GM18498 (cell line): ENCODE measurements around the gene OR2G6.
A peak's percentile ranks its signal among the peaks of the same experiment; 100 is the strongest.
"Not testable (repeated sequence)": the region's sequence is repeated elsewhere in the genome, so short reads cannot be mapped to it uniquely, and the experiment has no call there.

Experiments used
- ATAC-seq: cut with Tn5 transposase; IDR thresholded peaks from one replicate; pipeline ENCODE4 v1.9.1; 2021; ENCODE audit warnings: mild to moderate bottlenecking, moderate library complexity; ENCODE audit not compliant: unreplicated experiment

Gene OR2G6

GRCh38 chr1:248507773-248508172 lies at the start of gene OR2G6:
TSS of gene OR2G6 (plus strand) at chr1:248508073. CDS start at chr1:248521647, 13,574 bp downstream.
- not testable (repeated sequence) for ATAC-seq

- ATAC-seq: not testable (repeated sequence)
These were observed 48.8 kb upstream of the OR2G6 start for GRCh38 chr1:248459117-248459516.

- no peak for ATAC-seq
These were observed 36.7 kb upstream of the OR2G6 start for GRCh38 chr1:248471154-248471553.

GRCh38 chr1:248472111-248472510 lies 35.8 kb upstream of the OR2G6 start:
- not testable (repeated sequence) for ATAC-seq

- ATAC-seq: not testable (repeated sequence)
These were observed 34.8 kb upstream of the OR2G6 start, which contains the start of gene OR2T3 for GRCh38 chr1:248473051-248473450. TSS of gene OR2T3 (plus strand) at chr1:248473351. CDS start at chr1:248473351, 0 bp downstream.

GRCh38 chr1:248475660-248476059 lies 32.2 kb upstream of the OR2G6 start:
- peak; percentile 62 for ATAC-seq

DNA sequence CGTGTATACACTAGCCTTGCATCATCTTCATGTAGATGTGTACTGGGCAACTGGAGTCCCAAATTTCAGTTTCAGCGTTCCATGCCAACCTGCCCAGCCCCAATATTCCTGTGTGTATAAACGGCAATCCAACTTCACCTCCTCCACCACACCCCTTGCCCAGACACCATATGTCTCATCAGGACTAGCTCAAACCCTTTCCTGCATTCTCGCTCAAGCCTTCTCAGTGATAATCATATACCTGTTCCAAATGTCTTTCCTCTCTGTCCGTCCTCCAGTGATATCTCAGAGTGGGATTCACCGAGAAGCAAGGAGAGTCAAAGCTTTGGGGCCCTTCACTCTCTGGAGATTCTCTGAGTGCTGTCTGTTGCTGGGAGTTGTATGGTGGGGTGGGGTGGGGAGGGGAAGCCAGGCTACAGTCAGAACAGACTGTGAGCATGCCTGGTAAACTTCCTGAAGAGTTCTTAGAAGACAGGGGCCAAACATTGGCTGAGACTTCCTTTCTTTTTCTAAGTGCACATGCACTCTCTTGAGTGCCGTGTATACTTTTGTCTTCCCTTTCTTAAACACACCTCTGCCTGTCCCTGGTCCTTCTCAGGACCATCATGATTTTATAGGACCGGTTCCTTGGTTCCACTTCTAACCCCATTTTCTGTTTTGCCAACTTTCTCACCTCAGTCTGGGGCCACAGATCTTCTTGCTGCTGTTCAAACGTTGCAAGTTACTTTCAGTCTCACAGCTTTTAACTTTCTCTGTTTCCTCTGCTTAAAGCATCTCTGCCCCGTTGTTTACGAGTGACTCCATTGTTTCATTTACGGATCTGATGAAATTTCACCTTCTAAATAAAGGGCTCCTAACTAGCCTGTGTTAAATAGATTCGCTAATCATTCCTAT lies 25.9 kb upstream of the OR2G6 start:
- peak; percentile 95 for ATAC-seq

DNA sequence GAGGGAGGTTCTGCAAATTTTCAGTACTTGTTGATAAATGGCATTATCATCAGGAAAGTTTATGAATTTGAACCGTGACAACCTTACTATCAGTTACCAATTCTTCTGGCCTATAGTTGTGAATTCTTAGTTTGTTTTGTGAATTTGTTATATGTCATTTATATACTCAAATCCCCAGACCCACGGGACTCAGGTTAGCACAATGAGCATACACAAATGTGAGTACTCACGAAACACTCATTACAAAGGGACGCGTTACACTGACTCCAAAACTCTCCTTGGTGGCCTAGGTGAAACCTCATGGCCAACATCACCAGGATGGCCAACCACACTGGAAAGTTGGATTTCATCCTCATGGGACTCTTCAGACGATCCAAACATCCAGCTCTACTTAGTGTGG lies 19.6 kb upstream of the OR2G6 start, which contains the start of gene OR2T5:
TSS of gene OR2T5 (plus strand) at position 301 of the 400 bp plus-strand sequence. CDS start at position 301, 0 bp downstream.
- ATAC-seq: not testable (repeated sequence)

GRCh38 chr1:248496661-248497060 lies 11.2 kb upstream of the OR2G6 start:
- ATAC-seq: not testable (repeated sequence)

GRCh38 chr1:248500305-248501035 lies 7.4 kb upstream of the OR2G6 start:
- ATAC-seq: not testable (repeated sequence)

DNA sequence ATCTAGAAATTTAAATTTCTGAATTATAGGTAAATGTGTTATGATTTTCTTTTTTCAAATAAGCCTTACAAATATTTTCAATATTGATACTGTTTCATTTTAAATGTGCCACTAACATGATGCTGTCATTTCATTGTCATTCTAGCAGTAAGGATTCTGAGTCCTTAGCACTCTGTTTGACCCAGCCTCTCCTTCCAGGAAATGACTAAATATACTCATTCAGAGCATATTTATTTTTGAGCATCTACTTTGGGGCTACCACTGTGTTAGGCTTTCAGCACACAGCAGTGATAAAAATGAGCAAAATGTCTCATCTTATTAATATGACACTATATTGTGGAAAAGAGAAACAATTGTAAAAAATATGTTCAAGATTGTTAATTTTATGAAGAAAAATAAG lies 2.3 kb downstream of the OR2G6 start:
- not testable (repeated sequence) for ATAC-seq

DNA sequence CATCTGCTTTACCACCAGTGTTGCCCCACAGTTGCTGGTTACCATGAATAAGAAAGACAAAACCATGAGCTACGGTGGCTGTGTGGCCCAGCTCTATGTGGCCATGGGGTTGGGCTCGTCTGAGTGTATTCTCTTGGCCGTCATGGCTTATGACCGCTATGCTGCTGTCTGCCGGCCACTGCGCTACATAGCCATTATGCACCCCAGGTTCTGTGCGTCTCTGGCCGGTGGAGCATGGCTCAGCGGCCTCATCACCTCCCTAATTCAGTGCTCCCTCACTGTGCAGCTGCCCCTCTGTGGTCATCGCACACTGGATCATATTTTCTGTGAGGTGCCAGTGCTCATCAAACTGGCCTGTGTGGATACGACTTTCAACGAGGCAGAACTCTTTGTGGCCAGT lies 14.0 kb downstream of the OR2G6 start:
- ATAC-seq: no peak

DNA sequence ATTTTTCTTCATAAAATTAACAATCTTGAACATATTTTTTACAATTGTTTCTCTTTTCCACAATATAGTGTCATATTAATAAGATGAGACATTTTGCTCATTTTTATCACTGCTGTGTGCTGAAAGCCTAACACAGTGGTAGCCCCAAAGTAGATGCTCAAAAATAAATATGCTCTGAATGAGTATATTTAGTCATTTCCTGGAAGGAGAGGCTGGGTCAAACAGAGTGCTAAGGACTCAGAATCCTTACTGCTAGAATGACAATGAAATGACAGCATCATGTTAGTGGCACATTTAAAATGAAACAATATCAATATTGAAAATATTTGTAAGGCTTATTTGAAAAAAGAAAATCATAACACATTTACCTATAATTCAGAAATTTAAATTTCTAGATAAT lies 29.6 kb downstream of the OR2G6 start:
- not testable (repeated sequence) for ATAC-seq

GRCh38 chr1:248547383-248547782 lies 39.5 kb downstream of the OR2G6 start:
- ATAC-seq: not testable (repeated sequence)

- ATAC-seq: not testable (repeated sequence)
These were observed 43.2 kb downstream of the OR2G6 start for GRCh38 chr1:248551027-248551426.

DNA sequence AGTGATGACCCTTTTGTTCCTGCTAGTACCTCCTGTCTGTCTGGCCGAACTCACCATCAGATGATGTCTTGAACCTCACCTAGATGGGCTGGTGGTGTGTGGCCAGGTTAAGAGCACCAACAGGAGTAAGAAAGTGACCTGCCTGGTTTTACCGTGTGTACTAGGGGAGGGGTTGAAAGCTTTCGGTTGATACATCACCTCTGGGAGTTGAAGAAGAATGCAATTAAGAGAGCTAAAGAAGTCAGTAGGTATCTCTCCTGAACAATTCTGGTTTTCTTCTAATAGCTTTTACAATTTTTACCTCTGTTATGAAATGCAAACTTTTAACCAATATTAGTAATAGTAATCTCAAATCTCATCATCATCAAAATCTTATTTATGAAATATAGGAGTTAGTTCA lies 54.8 kb downstream of the OR2G6 start, which contains the start of gene OR2T29:
TSS of gene OR2T29 (minus strand) at position 101 of the 400 bp plus-strand sequence. CDS start 3,281 bp downstream, outside the sequence.
- not testable (repeated sequence) for ATAC-seq

- peak; percentile 79 for ATAC-seq
These were observed 57.9 kb downstream of the OR2G6 start for GRCh38 chr1:248565530-248566373.

DNA sequence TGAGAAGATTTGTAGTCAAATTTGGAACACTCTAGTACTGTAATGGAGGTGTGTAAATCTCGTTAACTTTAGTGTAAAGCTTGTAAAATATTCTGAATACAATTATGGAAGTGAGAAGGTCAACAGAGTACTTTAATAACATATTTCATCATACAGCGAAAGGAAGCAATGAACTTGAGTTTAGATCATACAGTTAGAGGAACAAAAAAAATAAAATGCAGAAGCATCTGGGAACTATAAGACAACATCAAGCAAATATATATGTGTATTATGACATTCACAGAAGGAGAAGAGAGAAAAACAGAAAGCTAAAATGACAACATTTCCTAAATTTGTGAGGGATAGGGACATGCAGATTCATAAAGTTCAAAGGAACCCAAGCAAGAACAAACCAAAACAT lies 61.2 kb downstream of the OR2G6 start:
- not testable (repeated sequence) for ATAC-seq

DNA sequence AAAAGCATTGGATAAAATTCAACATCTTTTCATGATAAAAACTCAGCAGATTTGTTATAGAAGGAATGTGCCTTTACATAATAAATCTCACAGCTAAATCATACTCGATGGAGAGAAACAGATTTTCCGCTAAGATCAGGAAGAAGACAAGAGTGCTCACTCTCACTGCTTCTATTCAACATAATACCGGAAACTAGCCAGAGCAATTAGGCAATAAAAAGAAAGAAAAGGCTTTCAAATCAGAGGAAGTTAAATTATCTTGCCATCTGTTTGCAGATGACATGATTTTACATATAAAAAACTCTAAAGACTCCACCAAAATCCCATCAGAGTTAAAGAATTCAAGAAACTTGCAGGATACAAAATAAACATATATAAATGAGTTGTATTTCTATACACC lies 62.9 kb downstream of the OR2G6 start:
- ATAC-seq: not testable (repeated sequence)

- ATAC-seq: peak; percentile 84
These were observed 64.2 kb downstream of the OR2G6 start for GRCh38 chr1:248572049-248572448.
